AG08396 (cell line): ENCODE results near the gene GCNA.
"Not testable (repeated sequence)": the region's sequence is repeated elsewhere in the genome, so short reads cannot be mapped to it uniquely, and the experiment has no call there.

Experiments used
- DNase-seq: peaks from one replicate; pipeline ENCODE4 v3.0.0; 2012; ENCODE audit warnings: low spot score, mixed read lengths

GCNA gene

DNA sequence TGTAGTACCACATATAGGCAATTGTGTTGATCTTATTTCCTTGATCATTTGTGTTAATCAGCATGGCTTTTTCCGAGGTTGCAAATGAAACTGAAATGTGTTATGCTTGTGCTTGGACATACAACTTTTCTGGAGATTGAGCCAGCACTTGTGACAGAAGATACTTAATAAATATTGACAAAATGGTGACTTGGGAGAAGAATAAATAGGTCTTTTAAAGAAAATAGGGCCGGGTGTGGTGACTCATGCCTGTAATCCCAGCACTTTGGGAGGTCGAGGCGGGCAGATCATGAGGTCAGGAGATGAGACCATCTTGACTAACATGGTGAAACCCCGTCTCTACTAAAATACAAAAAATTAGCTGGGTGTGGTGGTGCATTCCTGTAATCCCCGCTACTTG, 18.5 kb upstream of the GCNA start:
- not testable (repeated sequence) for DNase-seq

- no peak for DNase-seq
These were observed 14.3 kb upstream of the GCNA start for GRCh38 chrX:71563921-71564320.

DNA sequence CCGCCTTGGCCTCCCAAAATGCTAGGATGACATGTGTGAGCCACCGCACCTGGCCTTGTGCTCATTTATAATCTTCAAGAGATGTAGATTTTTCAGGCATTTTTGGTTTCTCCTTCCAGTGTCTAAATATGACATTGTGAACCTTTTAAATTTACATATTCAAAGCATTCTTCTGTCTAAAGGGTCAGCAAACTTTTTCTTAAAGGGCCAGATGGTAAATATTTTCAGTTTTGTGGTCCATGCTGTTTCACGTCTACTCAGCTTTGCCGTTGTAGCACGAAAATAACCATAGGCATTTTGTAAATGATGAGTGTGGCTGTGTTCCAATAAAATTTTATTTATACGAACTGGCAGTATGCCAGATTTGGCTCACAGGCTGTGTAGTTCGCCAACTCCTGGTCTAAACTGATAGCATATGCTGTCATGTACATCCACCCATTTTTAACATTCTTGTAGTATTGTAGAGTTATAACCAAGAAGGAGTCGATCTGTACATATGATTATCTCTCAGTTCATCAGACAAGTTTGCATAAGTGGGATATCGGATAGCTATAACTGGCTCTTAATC, 12.7 kb upstream of the GCNA start:
- no peak for DNase-seq

DNA sequence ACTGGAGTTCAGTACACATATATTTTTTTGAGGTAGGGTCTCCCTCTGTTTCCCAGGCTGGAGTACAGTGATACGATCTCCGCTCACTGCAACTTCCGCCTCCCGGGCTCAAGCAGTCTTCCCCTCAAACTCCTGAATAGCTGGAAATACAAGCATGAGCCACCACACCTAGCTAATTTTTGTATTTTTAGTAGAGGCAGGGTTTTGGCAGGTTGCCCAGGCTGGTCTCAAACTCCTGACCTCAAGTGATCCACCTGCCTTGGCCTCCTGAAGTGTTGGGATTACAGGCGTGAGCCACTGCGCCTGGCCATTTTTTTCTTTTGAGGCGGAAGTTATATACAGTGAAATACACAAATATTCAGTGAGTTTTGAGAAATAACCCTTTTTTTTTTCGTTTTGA, 6.8 kb upstream of the GCNA start:
- not testable (repeated sequence) for DNase-seq

DNA sequence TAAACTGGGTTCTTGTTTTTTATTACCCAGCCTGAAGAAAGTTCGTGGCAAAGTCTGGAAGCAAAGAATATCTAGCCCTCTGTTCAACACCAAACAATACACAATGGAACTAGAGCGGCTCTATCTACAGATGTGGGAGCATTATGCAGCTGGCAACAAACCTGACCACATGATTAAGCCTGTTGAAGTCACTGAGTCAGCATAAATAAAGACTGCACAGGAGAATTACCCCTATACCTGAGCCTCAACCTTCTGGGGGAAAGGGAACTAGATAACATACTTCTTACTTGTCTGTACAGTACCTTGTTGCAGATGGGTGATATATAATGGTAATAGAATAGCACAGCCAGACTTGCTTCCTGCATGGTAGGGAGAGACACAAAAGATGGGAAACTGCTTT, 4.6 kb upstream of the GCNA start:
- no peak for DNase-seq

GRCh38 chrX:71577682-71578081, 555 bp upstream of the GCNA start:
- DNase-seq = no peak

- DNase-seq = no peak
These were observed 1.1 kb downstream of the GCNA start for GRCh38 chrX:71579136-71579989.

DNA sequence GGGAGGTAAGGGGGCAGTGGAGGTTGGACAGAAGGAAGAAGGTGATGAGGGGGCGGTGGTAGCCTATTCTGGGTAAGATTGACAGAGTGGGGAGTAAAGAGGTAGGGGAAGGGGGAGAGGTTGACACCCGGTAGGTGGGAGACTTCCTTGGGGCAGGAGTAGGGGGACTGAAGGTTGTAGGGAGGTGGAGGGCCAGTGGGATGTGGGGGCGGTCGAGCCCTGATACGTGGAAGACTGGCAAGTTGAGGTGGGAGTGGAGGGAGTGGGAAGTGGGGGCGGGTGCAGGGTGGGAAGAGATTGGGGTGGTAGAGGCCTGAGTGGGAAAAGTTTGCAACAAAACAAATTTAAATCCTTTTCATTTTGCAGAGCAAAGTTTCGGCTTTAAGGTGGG, 1.7 kb downstream of the GCNA start:
- no peak for DNase-seq

DNA sequence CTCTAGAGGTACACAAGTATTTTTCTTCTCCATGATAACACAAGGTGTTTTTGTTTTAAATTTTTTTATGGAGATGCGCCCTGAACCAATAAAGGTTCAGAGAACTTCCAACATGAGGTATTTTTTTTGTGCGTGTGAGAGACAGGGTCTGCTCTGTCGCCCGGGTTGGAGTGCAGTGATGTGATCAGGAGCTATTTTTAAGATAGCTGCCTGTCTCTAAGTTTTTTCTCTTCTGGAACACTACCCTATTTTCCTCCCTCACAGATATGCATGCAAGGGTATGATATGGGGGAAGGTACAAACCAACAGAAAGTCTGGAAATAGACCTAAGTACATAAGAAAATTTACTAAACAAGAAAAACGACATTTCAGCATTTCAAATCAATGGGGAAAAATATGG, 3.0 kb downstream of the GCNA start:
- no peak for DNase-seq

DNA sequence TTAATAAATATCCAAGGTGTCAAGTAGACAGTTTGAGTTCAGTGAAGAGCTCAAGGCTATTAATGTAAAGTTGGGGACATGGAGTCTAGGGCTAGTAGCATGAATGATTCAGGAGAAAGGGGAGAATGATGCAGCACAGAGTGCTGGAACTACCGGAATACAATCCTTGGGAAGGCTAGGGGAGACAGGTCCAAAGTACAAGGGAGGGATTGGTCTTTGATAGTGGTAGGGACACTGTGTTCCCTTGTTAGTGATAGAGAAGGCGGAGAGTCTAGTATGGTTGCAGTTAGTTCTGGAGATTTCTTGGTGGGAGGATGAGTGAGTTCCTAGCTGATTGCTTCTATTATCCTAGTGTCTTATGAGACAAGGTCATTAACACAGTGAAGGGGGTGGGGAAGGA, 8.7 kb downstream of the GCNA start:
- no peak for DNase-seq

DNA sequence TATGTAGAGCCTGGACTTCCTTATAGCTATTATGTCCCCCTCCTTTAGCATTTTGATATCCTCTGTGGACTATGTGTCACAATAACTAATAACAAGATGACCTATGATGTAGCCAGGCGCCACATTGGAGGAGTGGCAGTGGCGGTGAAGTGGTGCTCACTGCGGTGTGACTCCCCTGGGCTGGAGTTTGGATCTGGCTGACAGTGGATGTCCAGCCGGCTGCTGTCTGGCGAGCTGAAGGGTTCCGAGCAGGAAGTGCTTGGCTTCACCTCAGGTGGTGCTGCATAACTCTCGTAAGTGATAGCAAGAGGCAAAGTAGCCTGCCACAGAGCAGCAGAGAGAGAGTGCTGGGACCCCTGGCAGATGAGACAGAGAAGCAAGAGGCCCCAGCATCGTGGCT, 15.0 kb downstream of the GCNA start:
- not testable (repeated sequence) for DNase-seq

DNA sequence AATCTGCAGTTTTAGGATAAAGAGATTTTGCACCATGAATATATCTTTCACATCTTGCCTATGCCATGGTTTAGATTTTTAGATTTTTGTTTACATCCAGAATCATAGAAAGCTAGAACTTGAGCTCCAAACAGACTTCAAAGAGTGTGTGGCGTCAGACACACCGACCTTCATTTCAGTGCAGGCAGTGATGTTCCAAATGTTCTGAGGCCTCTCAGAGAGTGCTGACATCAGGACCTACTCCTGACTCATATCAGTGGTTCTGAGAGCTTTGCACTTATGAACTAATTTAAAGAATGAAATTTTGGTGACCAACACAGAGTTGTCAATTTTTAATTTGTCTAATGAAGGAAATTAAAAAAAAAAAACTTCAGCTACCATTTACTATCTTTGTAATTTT, 21.7 kb downstream of the GCNA start:
- no peak for DNase-seq

- no peak for DNase-seq
These were observed 25.4 kb downstream of the GCNA start for GRCh38 chrX:71603618-71604017.

GRCh38 chrX:71604141-71604540, 25.9 kb downstream of the GCNA start:
- DNase-seq = no peak

- DNase-seq = no peak
These were observed 26.7 kb downstream of the GCNA start for GRCh38 chrX:71604796-71605568.

- DNase-seq = no peak
These were observed 28.4 kb downstream of the GCNA start for GRCh38 chrX:71606536-71607216.

- DNase-seq = no peak
These were observed 29.3 kb downstream of the GCNA start for GRCh38 chrX:71607488-71607887.

DNA sequence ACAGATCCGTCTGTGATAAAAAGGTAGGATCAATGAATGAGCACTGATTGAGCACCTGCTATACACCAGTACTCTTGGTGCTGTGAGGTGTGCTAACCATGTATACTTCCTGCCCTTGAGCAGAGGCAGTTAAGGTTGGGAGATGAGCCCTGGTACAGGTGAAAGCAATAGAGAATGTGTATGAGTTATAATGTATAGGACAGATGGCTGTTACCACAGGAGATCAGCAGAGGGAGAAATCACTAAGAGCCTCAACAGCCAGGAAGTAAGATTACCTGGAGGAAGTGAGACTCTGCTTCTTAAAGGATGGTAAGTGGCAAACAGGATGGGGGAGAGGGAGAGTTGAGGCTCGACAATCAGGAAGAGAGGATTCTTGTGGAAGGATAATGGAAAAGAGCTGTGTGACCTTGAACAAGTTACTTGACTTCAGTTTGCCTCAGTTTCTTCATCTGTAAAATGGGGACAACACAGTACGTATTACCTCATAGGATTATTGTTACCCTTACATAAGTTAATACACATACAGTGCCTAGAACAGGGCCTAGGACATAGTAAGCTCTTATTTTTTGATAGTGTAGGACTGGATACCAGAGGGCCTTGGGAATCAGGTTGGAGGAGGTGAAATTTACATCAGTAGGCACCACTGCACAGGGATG, 31.0 kb downstream of the GCNA start:
- no peak for DNase-seq

- DNase-seq = not testable (repeated sequence)
These were observed 33.5 kb downstream of the GCNA start for GRCh38 chrX:71611736-71612135.

GRCh38 chrX:71612256-71612655, 34.0 kb downstream of the GCNA start:
- no peak for DNase-seq

- no peak for DNase-seq
These were observed 36.8 kb downstream of the GCNA start for GRCh38 chrX:71615056-71615455.

DNA sequence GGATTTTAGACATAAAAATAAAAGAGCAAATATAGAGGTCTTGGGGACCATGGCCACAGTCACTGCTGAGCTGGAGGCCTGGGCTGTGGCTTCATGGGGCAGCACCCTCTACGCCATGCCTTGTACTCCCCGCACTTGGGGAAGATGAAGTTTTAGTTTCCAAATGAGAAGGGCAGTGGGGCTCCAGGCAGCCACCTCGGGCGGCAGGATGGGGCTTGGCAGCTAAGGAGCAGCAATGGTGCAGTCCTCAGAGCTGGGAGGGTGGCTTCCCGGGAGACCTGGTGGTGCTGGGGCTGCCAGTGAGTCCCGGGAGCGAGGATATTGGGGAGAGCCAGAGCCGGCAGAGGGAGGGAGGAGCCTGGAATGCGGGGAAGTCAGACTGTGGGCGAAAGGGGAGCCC, 37.7 kb downstream of the GCNA start:
- DNase-seq = no peak
